H1 (cell line): ENCODE results near the gene ACRV1. TPM values are rescaled to one million over a fixed set of nuclear protein-coding genes. Genes with fewer than 3 reads are reported as not detected.

Experiments used
- CTCF ChIA-PET: fragments of 300-600 bp; sonication (Branson Sonifier 250); formaldehyde crosslinking; loops from one replicate; lab custom pipeline; 2021; ENCODE audit not compliant: partially characterized antibody; lab: Charles Lee
- POLR2A ChIA-PET: fragments of 300-600 bp; sonication (Branson Sonifier 250); formaldehyde crosslinking; loops from one replicate; lab custom pipeline; 2021; ENCODE audit warnings: inconsistent platforms; ENCODE audit not compliant: partially characterized antibody; lab: Charles Lee
- DNase-seq, 2 experiments: peaks; one replicate each; pipeline versions ENCODE4 v3.0.0 to v3.0.0-alpha.2; 2010 to 2022; ENCODE audit warnings: low spot score in 2 of 2, low read depth in 1 of 2, mixed read lengths in 1 of 2
- FAIRE-seq: peaks from 2 replicates; lab custom pipeline; 2011; peaks lifted over from hg19 to GRCh38; lab: Jason Lieb, UNC
- H2AFZ ChIP-seq: 2 replicates; pipeline ENCODE4 v1.8.1; 2012; ENCODE audit warnings: low read length, inconsistent platforms
- H2AK5ac ChIP-seq: 2 replicates; pipeline ENCODE4 v1.6.1; 2013; ENCODE audit warnings: low read depth, low read length
- H2BK120ac ChIP-seq: replicated peaks from 2 replicates; pipeline ENCODE3; 2013; ENCODE audit warnings: low read depth, low read length, inconsistent platforms
- H2BK12ac ChIP-seq: 2 replicates; pipeline ENCODE4 v1.6.1; 2013; ENCODE audit warnings: low read depth, low read length
- H2BK15ac ChIP-seq: 2 replicates; pipeline ENCODE4 v1.6.1; 2013; ENCODE audit warnings: low read length
- H2BK20ac ChIP-seq: 2 replicates; pipeline ENCODE4 v1.6.1; 2013; ENCODE audit warnings: low read length
- H2BK5ac ChIP-seq: 2 replicates; pipeline ENCODE4 v1.6.1; 2013; ENCODE audit warnings: low read depth, low read length
- H3K14ac ChIP-seq: 2 replicates; pipeline ENCODE4 v1.6.1; 2013; ENCODE audit warnings: inconsistent platforms; ENCODE audit not compliant: insufficient read length
- H3K18ac ChIP-seq: 2 replicates; pipeline ENCODE4 v1.6.1; 2013; ENCODE audit warnings: low read length; ENCODE audit errors: extremely low read depth
- H3K23ac ChIP-seq: 2 replicates; pipeline ENCODE4 v1.6.1; 2013; ENCODE audit warnings: inconsistent platforms; ENCODE audit not compliant: insufficient read length
- H3K23me2 ChIP-seq: 2 replicates; pipeline ENCODE4 v1.6.1; 2013; ENCODE audit warnings: low read depth, low read length
- H3K27ac ChIP-seq: 2 replicates; pipeline ENCODE4 v1.6.1; 2011; ENCODE audit warnings: low read depth, low read length, inconsistent platforms
- H3K27me3 ChIP-seq, 4 experiments: replicated peaks in 1 of 4; 1 replicate in 1 of 4; 2 replicates in 3 of 4; pipeline versions ENCODE4 v1.6.1 to v1.8.1; 2011 to 2013; ENCODE audit warnings: low read length in 3 of 4, mild to moderate bottlenecking in 3 of 4, inconsistent platforms in 2 of 4, mixed read lengths in 2 of 4, moderate library complexity in 1 of 4; ENCODE audit not compliant: control insufficient read depth in 3 of 4, insufficient read depth in 3 of 4; ENCODE audit errors: extremely low read depth in 1 of 4
- H3K36me3 ChIP-seq, 4 experiments: 2 replicates each; pipeline versions ENCODE4 v1.6.1 to v1.8.1; 2011 to 2013; ENCODE audit warnings: mild to moderate bottlenecking in 4 of 4, low read length in 3 of 4, moderate library complexity in 2 of 4, control low read depth in 1 of 4, inconsistent platforms in 1 of 4; ENCODE audit not compliant: insufficient read depth in 4 of 4, control insufficient read depth in 2 of 4
- H3K4ac ChIP-seq: replicated peaks from 2 replicates; pipeline ENCODE3; 2013; ENCODE audit warnings: low read length, low read depth, mixed read lengths, inconsistent platforms; ENCODE audit not compliant: insufficient read length
- H3K4me1 ChIP-seq, 4 experiments: replicated peaks in 1 of 4; 1 replicate in 1 of 4; 2 replicates in 3 of 4; pipeline versions ENCODE4 v1.6.1 to v1.8.1; 2011 to 2013; ENCODE audit warnings: low read length in 3 of 4, inconsistent platforms in 2 of 4, mixed read lengths in 1 of 4; ENCODE audit not compliant: insufficient read depth in 4 of 4, control insufficient read depth in 3 of 4
- H3K4me2 ChIP-seq, 2 experiments: 2 replicates each; pipeline versions ENCODE4 v1.6.1 to v1.8.1; 2011 to 2013; ENCODE audit warnings: low read depth in 2 of 2, low read length in 2 of 2, control low read depth in 1 of 2, inconsistent platforms in 1 of 2, mild to moderate bottlenecking in 1 of 2; ENCODE audit not compliant: insufficient read depth in 1 of 2
- H3K4me3 ChIP-seq, 4 experiments: fragments of 200-600, 300-600 bp in 1 of 4; sonication (generic), shearing (Covaris generic), sonication (Bioruptor Twin) in 1 of 4; 2 replicates each; pipeline versions ENCODE4 v1.5.1 to v1.8.1; 2011 to 2016; ENCODE audit warnings: low read length in 4 of 4, low read depth in 3 of 4, control low read depth in 2 of 4, inconsistent platforms in 2 of 4, mild to moderate bottlenecking in 2 of 4, mixed read lengths in 1 of 4, moderate library complexity in 1 of 4; ENCODE audit not compliant: insufficient read depth in 2 of 4; ENCODE audit errors: extremely low read depth in 1 of 4
- H3K56ac ChIP-seq: replicated peaks from 2 replicates; pipeline ENCODE3; 2013; ENCODE audit warnings: low read depth, mild to moderate bottlenecking, mixed read lengths, low read length, inconsistent platforms; ENCODE audit not compliant: insufficient read length
- H3K79me1 ChIP-seq: 2 replicates; pipeline ENCODE4 v1.6.1; 2013; ENCODE audit warnings: low read depth, low read length, control low read depth
- H3K79me2 ChIP-seq, 2 experiments: 2 replicates each; pipeline versions ENCODE4 v1.6.1 to v1.8.1; 2012 to 2013; ENCODE audit warnings: low read length in 2 of 2, mild to moderate bottlenecking in 2 of 2, inconsistent platforms in 1 of 2; ENCODE audit not compliant: insufficient read depth in 2 of 2, control insufficient read depth in 1 of 2
- H3K9ac ChIP-seq, 4 experiments: replicated peaks in 1 of 4; 1 replicate in 1 of 4; 2 replicates in 3 of 4; pipeline versions ENCODE4 v1.6.1 to v1.8.1; 2011 to 2013; ENCODE audit warnings: low read depth in 3 of 4, low read length in 3 of 4, control low read depth in 2 of 4, mild to moderate bottlenecking in 2 of 4, moderate library complexity in 2 of 4, inconsistent platforms in 1 of 4; ENCODE audit errors: extremely low read depth in 1 of 4
- H3K9me3 ChIP-seq, 2 experiments: 2 replicates each; pipeline versions ENCODE4 v1.6.1 to v1.8.1; 2012 to 2013; ENCODE audit warnings: mild to moderate bottlenecking in 2 of 2, moderate library complexity in 2 of 2, control low read depth in 1 of 2, inconsistent platforms in 1 of 2, low read depth in 1 of 2, low read length in 1 of 2, mixed read lengths in 1 of 2; ENCODE audit not compliant: insufficient read depth in 2 of 2
- H4K20me1 ChIP-seq, 2 experiments: replicated peaks in 1 of 2; 2 replicates each; pipeline versions ENCODE3 to v1.8.1; 2011 to 2013; ENCODE audit warnings: inconsistent platforms in 2 of 2, low read length in 2 of 2, mild to moderate bottlenecking in 1 of 2; ENCODE audit not compliant: insufficient read depth in 2 of 2, control insufficient read depth in 1 of 2
- H4K5ac ChIP-seq: 2 replicates; pipeline ENCODE4 v1.6.1; 2013; ENCODE audit warnings: low read length, low read depth, mixed read lengths, inconsistent platforms; ENCODE audit not compliant: insufficient read length
- H4K8ac ChIP-seq: 2 replicates; pipeline ENCODE4 v1.8.0; 2013; ENCODE audit warnings: mild to moderate bottlenecking, moderate library complexity, low read length, inconsistent platforms; ENCODE audit not compliant: insufficient read depth; ENCODE audit errors: extremely low read depth
- H4K91ac ChIP-seq: replicated peaks from 2 replicates; pipeline ENCODE3; 2013; ENCODE audit warnings: low read length, mixed read lengths, inconsistent platforms; ENCODE audit not compliant: insufficient read length
- SP1 ChIP-seq: IDR thresholded peaks from 2 replicates; pipeline ENCODE4 v1.6.1; 2011; ENCODE audit warnings: low read depth, low read length
- WGBS, 2 experiments: shearing (Covaris generic) in 1 of 2; methylation state at CpG; one replicate each; pipeline versions ENCODE4 v1.1.6 to v1.1.7; 2013 to 2015; ENCODE audit warnings: low lambda C conversion rate in 2 of 2, mixed read lengths in 2 of 2, inconsistent platforms in 1 of 2, low coverage in 1 of 2, missing lambda C conversion rate in 1 of 2; ENCODE audit not compliant: insufficient replicate concordance in 2 of 2, insufficient coverage in 1 of 2, insufficient read length in 1 of 2; ENCODE audit errors: extremely low coverage in 1 of 2, missing lambda C conversion rate in 1 of 2; 5-methylcytosine and 5-hydroxymethylcytosine counted together
- polyA plus RNA-seq, 7 experiments: library from polyadenylated mRNA; depleted of rRNA in 3 of 7; stranded (reverse) in 5 of 7; unstranded in 2 of 7; fragments of >200 nt in 5 of 7; fragments of 200-250 nt in 2 of 7; gene quantifications; 1 replicate in 5 of 7; 2 replicates in 1 of 7; 4 replicates in 1 of 7; pipeline versions ENCODE4 v1.2.1 to v1.2.3, GENCODE V29; 2011 to 2013; ENCODE audit warnings: missing spikeins in 2 of 7, mixed read lengths in 2 of 7
- total RNA-seq: library from RNA; stranded (reverse); fragmentation: NEBNext Ultra II Directional; extraction: Animal tissue kit (Norgen Biotek cat#: 25700); gene quantifications from 2 replicates; pipeline ENCODE4 v1.2.1, GENCODE V29; 2021

ACRV1 gene
- total and polyA plus RNA-seq, 2 of the 8 experiments (the other 6 are each of a cell fraction or from before 2014, with no cell fraction given) = 0.06 TPM; not detected in 1

GRCh38 chr11:125624756-125625213 lies 55.9 kb downstream of the ACRV1 start, which contains the start of gene CHEK1:
Gene CHEK1 (plus strand): TSS chr11:125625163. CDS start chr11:125626769, 1,606 bp downstream.
- Histone ChIP-seq H2AFZ (peak within 1 kb of the TSS; percentile 44; the same call in 1 of the 2 replicates), H3K79me1 (no peaks in the 10 kb centered on the region; the same call in 1 of the 2 replicates), H4K5ac (peak within 1 kb of the TSS; percentile 92), H3K4ac (peak within 1 kb of the TSS; percentile 50), H3K9ac (peak within 1 kb of the TSS; percentile 92 to 99 (median 96)), H3K9me3 (no peaks in the 10 kb centered on the region), H3K27me3 (no peaks in the 10 kb centered on the region), H4K8ac (peak within 1 kb of the TSS; percentile 98), H2AK5ac (no peak within 1 kb of the TSS), H4K20me1 (no peaks in the 10 kb centered on the region), H2BK20ac (no peak within 1 kb of the TSS), H3K14ac (no peak within 1 kb of the TSS), H4K91ac (peak within 1 kb of the TSS; percentile 45), H3K23me2 (peaks cover 4% of the 10 kb centered on the region), H2BK12ac (peak within 1 kb of the TSS; percentile 91; the same call in 1 of the 2 replicates), H2BK120ac (no peak within 1 kb of the TSS), H3K36me3 (peaks cover 8 to 46% (median 27%) of the 10 kb centered on the region in 4 experiments), H3K27ac (peak within 1 kb of the TSS; percentile 98), H3K56ac (peak within 1 kb of the TSS; percentile 91), H2BK15ac (no peak within 1 kb of the TSS; the same call in 1 of the 2 replicates), H2BK5ac (peak within 1 kb of the TSS; percentile 94), H3K18ac (peak within 1 kb of the TSS; percentile 93; the same call in 1 of the 2 replicates), H3K4me3 (peak within 1 kb of the TSS; percentile 82 to 97 (median 92)), H3K23ac (no peak within 1 kb of the TSS), H3K4me1 (peaks cover 0 to 5% (median 2%) of the 10 kb centered on the region in 4 experiments; a peak in 3 of 7 replicates), H3K4me2 (peak within 1 kb of the TSS; percentile 75 to 86), H3K79me2 (peaks cover 8 to 29% of the 10 kb centered on the region in 2 experiments; a peak in 3 of 4 replicates)
- 72% methylated on average over 9 of the region's 9 CpGs; no CpG with 5 or more reads in 1 of the 2 experiments for WGBS, 2 experiments
- FAIRE-seq (no peak), DNase-seq (no peak)
- ChIA-PET CTCF (interaction anchor here (0.6 to 1.3 kb wide), 4 partner anchors 10 to 689 kb away, joined by 3 to 4 read pairs (median 4); no protein-coding TSS in a partner anchor), POLR2A (interaction anchor here (0.8 to 4.0 kb wide), 20 partner anchors 9 to 437 kb away, joined by 3 to 49 read pairs (median 6); partner anchors contain the start of genes EI24, FEZ1, HYLS1 and STT3A)
- no peak for TF ChIP-seq SP1
